B cell (primary cell): Measurements from ENCODE around the gene TMEM109. TPM values are rescaled to one million over a fixed set of nuclear protein-coding genes. Genes with fewer than 3 reads are reported as not detected.
A peak's percentile ranks its signal among the peaks of the same experiment; 100 is the strongest.

Experiments
- ATAC-seq: fragments of 200-7000 bp; cut with Tn5 transposase; one replicate; pipeline ENCODE4 v1.10.0; 2021; ENCODE audit warnings: low read depth, mild to moderate bottlenecking, moderate number of reproducible peaks, moderate library complexity
- CTCF ChIA-PET: fragments of 350-600 bp; sonication (Branson Sonifier 250); formaldehyde crosslinking; loops from one replicate; lab custom pipeline; 2021; ENCODE audit warnings: antibody characterized with exemption, inconsistent platforms; lab: Charles Lee
- POLR2A ChIA-PET: fragments of 350-600 bp; sonication (Branson Sonifier 250); formaldehyde crosslinking; loops from one replicate; lab custom pipeline; 2021; ENCODE audit warnings: antibody characterized with exemption; lab: Charles Lee
- DNase-seq: peaks from one replicate; pipeline ENCODE4 v3.0.0; 2013
- H2AFZ ChIP-seq: 2 replicates; pipeline ENCODE4 v1.6.1; 2012; ENCODE audit warnings: mild to moderate bottlenecking, low read depth, low read length; ENCODE audit not compliant: insufficient read depth, poor library complexity, severe bottlenecking
- H3K27ac ChIP-seq, 2 donors: 1 replicate in 1 of 2; 2 replicates in 1 of 2; pipeline ENCODE4 v1.5.1; 2012 to 2013; ENCODE audit warnings: low read length in 2 of 2, mild to moderate bottlenecking in 2 of 2, moderate library complexity in 1 of 2
- H3K27me3 ChIP-seq, 4 experiments: fragments of 200-600 bp in 1 of 4; sonication (generic) in 1 of 4; replicated peaks in 1 of 4; 1 replicate in 2 of 4; 2 replicates in 2 of 4; pipeline versions ENCODE4 v1.6.1 to v1.7.0; 2013 to 2016; ENCODE audit warnings: low read length in 3 of 4, mild to moderate bottlenecking in 2 of 4, mixed read lengths in 1 of 4, moderate library complexity in 1 of 4; ENCODE audit not compliant: insufficient read depth in 4 of 4, control insufficient read depth in 3 of 4; ENCODE audit errors: control extremely low read depth in 1 of 4
- H3K36me3 ChIP-seq, 2 experiments: replicated peaks in 1 of 2; 1 replicate in 1 of 2; 2 replicates in 1 of 2; pipeline versions ENCODE4 v1.6.1 to v1.7.1; 2013; ENCODE audit warnings: low read length in 1 of 2; ENCODE audit not compliant: insufficient read depth in 2 of 2, control insufficient read depth in 1 of 2; ENCODE audit errors: control extremely low read depth in 1 of 2, extremely low read depth in 1 of 2
- H3K4me1 ChIP-seq, 2 donors: fragments of 200-600 bp in 1 of 2; sonication (generic) in 1 of 2; 1 replicate in 1 of 2; 2 replicates in 1 of 2; pipeline versions ENCODE4 v1.5.1 to v1.6.1; 2013 to 2017; ENCODE audit warnings: low read length in 2 of 2; ENCODE audit not compliant: control insufficient read depth in 2 of 2, insufficient read depth in 2 of 2
- H3K4me2 ChIP-seq: replicated peaks from 2 replicates; pipeline ENCODE3; 2012; ENCODE audit warnings: mild to moderate bottlenecking, low read depth, low read length; ENCODE audit not compliant: poor library complexity, severe bottlenecking
- H3K4me3 ChIP-seq, 5 experiments: fragments of 200-600 bp in 1 of 5; sonication (generic) in 1 of 5; 1 replicate in 3 of 5; 2 replicates in 2 of 5; pipeline versions ENCODE4 v1.5.1 to v1.7.0; 2011 to 2016; ENCODE audit warnings: low read length in 4 of 5, mild to moderate bottlenecking in 4 of 5, low read depth in 2 of 5, control low read depth in 1 of 5, moderate library complexity in 1 of 5; ENCODE audit not compliant: insufficient read depth in 1 of 5; ENCODE audit errors: control extremely low read depth in 1 of 5, extremely low read depth in 1 of 5
- H3K79me2 ChIP-seq: fragments of 200-600 bp; sonication (generic); one replicate; pipeline ENCODE4 v1.6.0; 2016; ENCODE audit warnings: low read length; ENCODE audit not compliant: control insufficient read depth, insufficient read depth
- H3K9ac ChIP-seq: fragments of 200-600 bp; sonication (generic); 2 replicates; pipeline ENCODE4 v1.6.1; 2017; ENCODE audit warnings: mild to moderate bottlenecking, low read length, moderate library complexity
- H3K9me3 ChIP-seq, 3 donors: one replicate each; pipeline versions ENCODE4 v1.6.1 to v1.7.1; 2013; ENCODE audit warnings: low read length in 2 of 3; ENCODE audit not compliant: control insufficient read depth in 2 of 3, insufficient read depth in 1 of 3; ENCODE audit errors: control extremely low read depth in 1 of 3
- H4K20me1 ChIP-seq: 2 replicates; pipeline ENCODE4 v1.6.0; 2012; ENCODE audit warnings: mild to moderate bottlenecking, low read length; ENCODE audit not compliant: insufficient read depth, control insufficient read depth, poor library complexity, severe bottlenecking
- H3K27ac Mint-ChIP-seq: one replicate; pipeline ENCODE4 v1.8.0; 2021; ENCODE audit warnings: mixed read lengths
- H3K27me3 Mint-ChIP-seq: one replicate; pipeline ENCODE4 v1.8.0; 2021; ENCODE audit warnings: mixed read lengths
- H3K4me1 Mint-ChIP-seq: one replicate; pipeline ENCODE4 v1.8.0; 2021; ENCODE audit warnings: mixed read lengths
- H3K4me3 Mint-ChIP-seq: one replicate; pipeline ENCODE4 v1.8.0; 2021; ENCODE audit warnings: mixed read lengths
- H3K9me3 Mint-ChIP-seq: one replicate; pipeline ENCODE4 v1.8.0; 2022; ENCODE audit warnings: mixed read lengths; ENCODE audit not compliant: insufficient read depth
- CTCF ChIP-seq: fragments of 200-600 bp; IDR thresholded peaks from one replicate; pipeline ENCODE4 v1.8.0; 2022; ENCODE audit warnings: antibody characterized with exemption, mild to moderate bottlenecking
- EZH2 ChIP-seq: IDR thresholded peaks from 2 replicates; pipeline ENCODE4 v1.6.1; 2012; ENCODE audit warnings: borderline replicate concordance, low read depth, mild to moderate bottlenecking, moderate library complexity, low read length; ENCODE audit not compliant: insufficient read depth, poor library complexity, severe bottlenecking
- WGBS: methylation state at CpG from one replicate; pipeline ENCODE4 v1.1.5; 2013; ENCODE audit warnings: missing lambda C conversion rate; ENCODE audit not compliant: insufficient coverage; 5-methylcytosine and 5-hydroxymethylcytosine counted together
- intact Hi-C: fragments of 100-400 bp; cut with micrococcal nuclease; formaldehyde crosslinking; loops from one replicate; pipeline ENCODE4 v1.10.0; 2022
- polyA plus RNA-seq: library from polyadenylated mRNA; depleted of rRNA; stranded (reverse); fragments of >200 nt; gene quantifications from 2 replicates; pipeline ENCODE4 v1.2.3, GENCODE V29; 2012
- total RNA-seq, 2 donors: library from RNA; stranded (reverse); fragments of 120-200 nt in 1 of 2; gene quantifications; 1 replicate in 1 of 2; 2 replicates in 1 of 2; pipeline versions ENCODE4 v1.2.3 to v1.2.4, GENCODE V29; 2013 to 2022

The TMEM109 gene
- total and polyA plus RNA-seq, 2 donors (not counting 1 experiment from before 2014, with no cell fraction given) = 32.0 to 99.4 TPM

- peaks cover 0 to 10% of the 10 kb centered on the region in 2 experiments for H3K36me3 ChIP-seq
- peak overlapping the region; percentile 61 to 100 (median 90) for H3K4me3 ChIP-seq
- intact Hi-C loops = loop anchor here (1.0 to 10.0 kb wide), 11 partner anchors 8 to 1250 kb away; partner anchors contain the start of genes FEN1, FTH1, MS4A1 and PATL1
- H3K27ac Mint-ChIP-seq = peak overlapping the region; percentile 97
- H3K9ac ChIP-seq = peak overlapping the region; percentile 89
- H4K20me1 ChIP-seq = peaks cover 34% of the 10 kb centered on the region
- H2AFZ ChIP-seq = peak overlapping the region; percentile 95
- peaks cover 77% of the 10 kb centered on the region for H3K4me1 Mint-ChIP-seq
- H3K27me3 Mint-ChIP-seq = no peaks in the 10 kb centered on the region
- no peaks in the 10 kb centered on the region for H3K27me3 ChIP-seq
- TF ChIP-seq EZH2 = no peak
- no peak for TF ChIP-seq CTCF
- H3K27ac ChIP-seq = peak overlapping the region; percentile 87 to 96
- CTCF ChIA-PET = interaction anchor here (0.6 to 11.8 kb wide), 24 partner anchors 9 to 446 kb away, joined by 3 to 129 read pairs (median 9); partner anchors contain the start of genes CYB561A3, PRPF19, SLC15A3 and TMEM132A
- peak overlapping the region; percentile 96 for H3K4me2 ChIP-seq
- H3K9me3 Mint-ChIP-seq = no peaks in the 10 kb centered on the region
- ATAC-seq (peak; percentile 1), DNase-seq (peak; percentile 67)
- H3K79me2 ChIP-seq = peaks cover 56% of the 10 kb centered on the region
- POLR2A ChIA-PET = interaction anchor here (0.9 to 8.3 kb wide), 9 partner anchors 9 to 247 kb away, joined by 3 to 96 read pairs (median 5); partner anchors contain the start of genes CD6, SLC15A3, TMEM132A and VPS37C
- H3K9me3 ChIP-seq = no peaks in the 10 kb centered on the region
- WGBS = 0% methylated on average over 21 of the region's 31 CpGs
- H3K4me1 ChIP-seq = peaks cover 68 to 87% of the 10 kb centered on the region in 2 donors
- H3K4me3 Mint-ChIP-seq = peak overlapping the region; percentile 97
Observed at GRCh38 chr11:60914633-60915247, 782 bp downstream of the TMEM109 start.
